ENCODE data around the gene ARHGEF7. TPM values are rescaled to one million over a fixed set of nuclear protein-coding genes. Genes with fewer than 3 reads are reported as not detected.

ARHGEF7 gene
- total RNA-seq, 4 donors from 2014 or later, result 88.7 to 119 (median 110) TPM

- 83 to 86% methylated on average over 9 of the region's 9 CpGs for WGBS, 2 donors
- no peak for DNase-seq (ENCODE audit: low spot score in 2 of 2)
- Histone ChIP-seq H3K27me3 (peaks cover 0 to 19% of the 10 kb centered on the region in 2 donors), H3K4me1 (peaks cover 0 to 63% (median 5%) of the 10 kb centered on the region in 4 donors), H3K36me3 (no peaks in the 10 kb centered on the region), H3K9me3 (no peaks in the 10 kb centered on the region), H3K4me3 (no peak overlapping the region), H3K27ac (peak overlapping the region in 2 of 4 donors; percentile 79 to 89)
- TF ChIP-seq CTCF (IDR thresholded peaks at IDR 0.05), result no peak
- no peak for TF ChIP-seq POLR2A (IDR thresholded peaks at IDR 0.05)
- no peak for TF ChIP-seq EP300 (IDR thresholded peaks at IDR 0.05)
These were observed 3.9 kb downstream of the ARHGEF7 start for GRCh38 chr13:111118898-111119607.

- Histone ChIP-seq H3K36me3 (no peaks in the 10 kb centered on the region), H3K27ac (peak overlapping the region in 1 of 4 donors; percentile 23), H3K4me3 (no peak overlapping the region), H3K27me3 (peaks cover 0 to 14% of the 10 kb centered on the region in 2 donors), H3K9me3 (no peaks in the 10 kb centered on the region), H3K4me1 (peaks cover 0 to 58% (median 5%) of the 10 kb centered on the region in 4 donors)
- no peak for DNase-seq (ENCODE audit: low spot score in 2 of 2)
- TF ChIP-seq CTCF (IDR thresholded peaks at IDR 0.05), result no peak
- TF ChIP-seq EP300 (IDR thresholded peaks at IDR 0.05), result no peak
- no peak for TF ChIP-seq POLR2A (IDR thresholded peaks at IDR 0.05)
These were observed 4.9 kb downstream of the ARHGEF7 start for GRCh38 chr13:111119966-111120365.

- DNase-seq (ENCODE audit: low spot score in 2 of 2), result no peak
- Histone ChIP-seq H3K4me3 (no peak overlapping the region), H3K27ac (no peak overlapping the region), H3K36me3 (no peaks in the 10 kb centered on the region), H3K27me3 (peaks cover 0 to 14% of the 10 kb centered on the region in 2 donors), H3K9me3 (no peaks in the 10 kb centered on the region), H3K4me1 (peaks cover 0 to 58% (median 5%) of the 10 kb centered on the region in 4 donors)
- TF ChIP-seq POLR2A (IDR thresholded peaks at IDR 0.05) (no peak), CTCF (IDR thresholded peaks at IDR 0.05) (no peak)
- whole genome bisulfite sequencing, 2 donors, result 71 to 74% methylated on average over 11 to 12 of the region's 12 CpGs
These were observed 5.3 kb downstream of the ARHGEF7 start for GRCh38 chr13:111120422-111120821.

- Histone ChIP-seq H3K36me3 (no peaks in the 10 kb centered on the region), H3K4me1 (peaks cover 0 to 55% (median 4%) of the 10 kb centered on the region in 4 donors), H3K4me3 (no peak overlapping the region), H3K27ac (no peak overlapping the region), H3K27me3 (peaks cover 0 to 12% of the 10 kb centered on the region in 2 donors), H3K9me3 (no peaks in the 10 kb centered on the region)
- no peak for TF ChIP-seq CTCF (IDR thresholded peaks at IDR 0.05)
- no peak for TF ChIP-seq EP300 (IDR thresholded peaks at IDR 0.05)
- TF ChIP-seq POLR2A (IDR thresholded peaks at IDR 0.05), result no peak
- no peak for DNase-seq (ENCODE audit: low spot score in 2 of 2)
- WGBS, 2 donors, result 82 to 93% methylated on average over 8 of the region's 8 CpGs
These were observed 5.8 kb downstream of the ARHGEF7 start for GRCh38 chr13:111120913-111121312.

- Histone ChIP-seq H3K27me3 (peaks cover 0 to 6% of the 10 kb centered on the region in 2 donors), H3K9me3 (no peaks in the 10 kb centered on the region), H3K4me1 (peaks cover 0 to 49% (median 2%) of the 10 kb centered on the region in 4 donors), H3K36me3 (no peaks in the 10 kb centered on the region), H3K27ac (no peak overlapping the region), H3K4me3 (no peak overlapping the region)
- 65 to 79% methylated on average over 16 of the region's 16 CpGs for WGBS, 2 donors
- DNase-seq (ENCODE audit: low spot score in 2 of 2), result no peak
- no peak for TF ChIP-seq EP300 (IDR thresholded peaks at IDR 0.05)
- no peak for TF ChIP-seq CTCF (IDR thresholded peaks at IDR 0.05)
- no peak for TF ChIP-seq POLR2A (IDR thresholded peaks at IDR 0.05)
These were observed 6.4 kb downstream of the ARHGEF7 start for GRCh38 chr13:111121506-111121905.
